Progenitor cell of endocrine pancreas (in vitro differentiated cells): Measurements from ENCODE around the gene COL27A1. TPM values are rescaled to one million over a fixed set of nuclear protein-coding genes. Genes with fewer than 3 reads are reported as not detected.

Experiments used
- DNase-seq: peaks from one replicate; pipeline ENCODE4 v3.0.0; 2021; ENCODE audit warnings: low spot score; ENCODE audit not compliant: unreplicated experiment
- H3K27ac Mint-ChIP-seq: 2 replicates; pipeline ENCODE4 v1.8.0; 2021; ENCODE audit warnings: mild to moderate bottlenecking, moderate library complexity, mixed read lengths
- H3K27me3 Mint-ChIP-seq: 2 replicates; pipeline ENCODE4 v1.8.0; 2021; ENCODE audit warnings: mixed read lengths
- H3K36me3 Mint-ChIP-seq: 2 replicates; pipeline ENCODE4 v1.8.0; 2022; ENCODE audit warnings: mixed read lengths; ENCODE audit not compliant: insufficient read depth
- H3K4me1 Mint-ChIP-seq: 2 replicates; pipeline ENCODE4 v1.8.0; 2021; ENCODE audit warnings: low read depth, mixed read lengths
- H3K4me3 Mint-ChIP-seq: 2 replicates; pipeline ENCODE4 v1.8.0; 2021; ENCODE audit warnings: low read depth, mild to moderate bottlenecking, moderate library complexity, mixed read lengths
- H3K9me3 Mint-ChIP-seq: 2 replicates; pipeline ENCODE4 v1.8.0; 2021; ENCODE audit warnings: low read depth, mixed read lengths
- CTCF ChIP-seq: fragments of 200-600 bp; sonication (generic); IDR thresholded peaks from one replicate; pipeline ENCODE4 v1.5.0; 2021; ENCODE audit warnings: antibody characterized with exemption, mild to moderate bottlenecking; ENCODE audit not compliant: unreplicated experiment
- total RNA-seq: library from RNA; stranded (reverse); gene quantifications from 2 replicates; pipeline ENCODE4 v1.2.1, GENCODE V29; 2021

Gene COL27A1
- total RNA-seq, 1 donor from 2014 or later, result 178 TPM

DNA sequence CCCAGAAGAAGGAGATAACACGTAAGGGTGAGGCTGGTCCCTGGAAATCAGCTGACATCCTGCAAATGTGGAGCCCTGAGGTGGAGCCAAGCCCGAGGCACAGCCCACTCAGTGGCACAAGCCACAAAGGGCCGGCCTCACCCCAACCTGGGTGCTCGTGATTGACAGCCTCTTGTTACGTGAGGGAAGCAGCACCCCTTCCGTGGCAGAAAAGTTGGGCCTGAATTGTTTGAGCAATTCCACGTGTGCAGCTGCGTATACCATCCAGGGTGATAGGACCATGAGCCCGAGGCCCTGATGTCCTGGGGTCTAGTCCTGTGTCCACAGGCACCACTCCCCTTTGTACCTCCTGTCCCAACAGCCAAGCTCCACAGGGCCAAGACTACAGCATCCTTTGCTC, 179.2 kb downstream of the COL27A1 start:
- DNase-seq, result no peak
- TF ChIP-seq CTCF, result no peak
- Mint-ChIP-seq H3K4me1 (no peaks in the 10 kb centered on the region), H3K27me3 (no peaks in the 10 kb centered on the region), H3K4me3 (no peak overlapping the region), H3K9me3 (no peaks in the 10 kb centered on the region), H3K36me3 (peaks cover 16% of the 10 kb centered on the region), H3K27ac (no peak overlapping the region)

DNA sequence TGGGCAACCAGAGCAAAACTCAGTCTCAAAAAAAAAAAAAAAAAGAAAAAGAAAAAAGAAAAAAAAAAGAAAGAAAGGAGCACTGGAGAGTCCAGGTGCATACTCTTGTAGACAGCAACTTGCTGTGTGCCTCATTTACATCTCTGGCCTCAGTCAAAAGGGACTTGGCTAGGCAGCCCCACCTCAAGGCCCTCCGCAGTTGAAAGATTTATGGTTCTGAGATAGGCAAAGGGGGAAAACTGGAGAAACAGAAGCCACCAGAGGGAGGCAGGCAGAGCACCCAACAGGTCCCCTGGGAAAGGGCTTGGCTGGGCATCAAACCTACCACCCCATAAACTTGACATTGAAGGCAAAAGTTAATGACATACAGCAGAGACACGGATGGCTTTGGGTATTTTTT, 180.4 kb downstream of the COL27A1 start:
- no peaks in the 10 kb centered on the region for H3K27me3 Mint-ChIP-seq
- DNase-seq, result no peak
- no peak overlapping the region for H3K4me3 Mint-ChIP-seq
- H3K36me3 Mint-ChIP-seq, result peaks cover 18% of the 10 kb centered on the region
- no peaks in the 10 kb centered on the region for H3K9me3 Mint-ChIP-seq
- no peaks in the 10 kb centered on the region for H3K4me1 Mint-ChIP-seq
- TF ChIP-seq CTCF, result no peak
- H3K27ac Mint-ChIP-seq, result no peak overlapping the region

GRCh38 chr9:114336157-114336556, 180.8 kb downstream of the COL27A1 start:
- TF ChIP-seq CTCF, result no peak
- H3K9me3 Mint-ChIP-seq, result no peaks in the 10 kb centered on the region
- H3K36me3 Mint-ChIP-seq, result peaks cover 18% of the 10 kb centered on the region
- H3K27me3 Mint-ChIP-seq, result no peaks in the 10 kb centered on the region
- H3K27ac Mint-ChIP-seq, result no peak overlapping the region
- DNase-seq, result no peak
- no peaks in the 10 kb centered on the region for H3K4me1 Mint-ChIP-seq
- no peak overlapping the region for H3K4me3 Mint-ChIP-seq

- H3K9me3 Mint-ChIP-seq, result no peaks in the 10 kb centered on the region
- H3K4me3 Mint-ChIP-seq, result no peak overlapping the region
- no peaks in the 10 kb centered on the region for H3K4me1 Mint-ChIP-seq
- H3K27ac Mint-ChIP-seq, result no peak overlapping the region
- H3K36me3 Mint-ChIP-seq, result peaks cover 21% of the 10 kb centered on the region
- TF ChIP-seq CTCF, result no peak
- no peak for DNase-seq
- H3K27me3 Mint-ChIP-seq, result no peaks in the 10 kb centered on the region
These were observed 181.5 kb downstream of the COL27A1 start for GRCh38 chr9:114336699-114337395.

- DNase-seq, result no peak
- Mint-ChIP-seq H3K9me3 (no peaks in the 10 kb centered on the region), H3K27ac (no peak overlapping the region), H3K36me3 (peaks cover 23% of the 10 kb centered on the region), H3K27me3 (no peaks in the 10 kb centered on the region), H3K4me1 (no peaks in the 10 kb centered on the region), H3K4me3 (no peak overlapping the region)
- no peak for TF ChIP-seq CTCF
These were observed 182.8 kb downstream of the COL27A1 start for GRCh38 chr9:114338187-114338586.
